IMR-90 (cell line): Measurements from ENCODE around the gene FOXP1. TPM values are rescaled to one million over a fixed set of nuclear protein-coding genes. Genes with fewer than 3 reads are reported as not detected.

Source experiments
- ATAC-seq: fragments of 200-7000 bp; cut with Tn5 transposase; 2 replicates; pipeline ENCODE4 v1.9.1; 2020; ENCODE audit warnings: low read depth, mild to moderate bottlenecking, moderate library complexity
- BruUV-seq: library from RNA; stranded (reverse); fragments of 400-500 nt; replicated peaks from 2 replicates; lab custom pipeline; 2021; lab: Mats Ljungman, UMichigan
- CTCF ChIA-PET: fragments of 300-600 bp; formaldehyde crosslinking; extraction: SDS; loops from one replicate; lab custom pipeline; 2021; ENCODE audit warnings: antibody characterized with exemption; lab: Yijun Ruan, JAX
- POLR2A ChIA-PET: fragments of 300-600 bp; sonication (Branson Sonifier 250); formaldehyde crosslinking; loops from one replicate; lab custom pipeline; 2022; ENCODE audit warnings: antibody characterized with exemption; ENCODE audit not compliant: unreplicated experiment; lab: Charles Lee
- DNase-seq: peaks from one replicate; pipeline ENCODE4 v3.0.0; 2013
- H2AFZ ChIP-seq: replicated peaks from 2 replicates; pipeline ENCODE3; 2013; ENCODE audit warnings: low read length, mild to moderate bottlenecking; ENCODE audit not compliant: poor library complexity
- H2AK5ac ChIP-seq: 2 replicates; pipeline ENCODE4 v1.6.1; 2013; ENCODE audit warnings: low read depth, low read length, inconsistent platforms
- H2AK9ac ChIP-seq: replicated peaks from 2 replicates; pipeline ENCODE3; 2013; ENCODE audit warnings: mild to moderate bottlenecking, low read depth, low read length, moderate library complexity; ENCODE audit not compliant: poor library complexity
- H2BK120ac ChIP-seq: 2 replicates; pipeline ENCODE4 v1.6.1; 2013; ENCODE audit warnings: low read depth, low read length, inconsistent platforms
- H2BK15ac ChIP-seq: 3 replicates; pipeline ENCODE4 v1.6.1; 2013; ENCODE audit warnings: low read depth, low read length, inconsistent platforms
- H2BK20ac ChIP-seq: 2 replicates; pipeline ENCODE4 v1.6.1; 2013; ENCODE audit warnings: low read depth, mild to moderate bottlenecking, inconsistent platforms, low read length, moderate library complexity
- H2BK5ac ChIP-seq: 2 replicates; pipeline ENCODE4 v1.6.1; 2013; ENCODE audit warnings: mild to moderate bottlenecking, low read depth, low read length, inconsistent platforms; ENCODE audit not compliant: poor library complexity, severe bottlenecking
- H3K14ac ChIP-seq: replicated peaks from 2 replicates; pipeline ENCODE4 v1.6.1; 2013; ENCODE audit warnings: low read depth, low read length, inconsistent platforms
- H3K18ac ChIP-seq: 2 replicates; pipeline ENCODE4 v1.6.1; 2013; ENCODE audit warnings: low read depth, low read length, control low read depth
- H3K23ac ChIP-seq: 2 replicates; pipeline ENCODE4 v1.6.1; 2013; ENCODE audit warnings: low read depth, low read length, inconsistent platforms
- H3K27ac ChIP-seq: 2 replicates; pipeline ENCODE4 v1.5.1; 2013; ENCODE audit warnings: mild to moderate bottlenecking, control low read depth, low read length; ENCODE audit not compliant: insufficient read depth
- H3K27me3 ChIP-seq: 2 replicates; pipeline ENCODE4 v1.6.1; 2013; ENCODE audit warnings: low read length; ENCODE audit not compliant: control insufficient read depth, insufficient read depth
- H3K36me3 ChIP-seq: 2 replicates; pipeline ENCODE4 v1.6.1; 2013; ENCODE audit warnings: low read length, mixed read lengths; ENCODE audit not compliant: control insufficient read depth, insufficient read depth
- H3K4ac ChIP-seq: 2 replicates; pipeline ENCODE4 v1.6.1; 2013; ENCODE audit warnings: low read depth, low read length, inconsistent platforms
- H3K4me1 ChIP-seq: 2 replicates; pipeline ENCODE4 v1.6.1; 2013; ENCODE audit warnings: low read length, mixed read lengths; ENCODE audit not compliant: control insufficient read depth, insufficient read depth
- H3K4me2 ChIP-seq: 2 replicates; pipeline ENCODE4 v1.6.1; 2013; ENCODE audit warnings: low read depth, mild to moderate bottlenecking, control low read depth, low read length, moderate library complexity
- H3K4me3 ChIP-seq: 2 replicates; pipeline ENCODE4 v1.5.1; 2013; ENCODE audit warnings: low read depth, mild to moderate bottlenecking, control low read depth, low read length, moderate library complexity; ENCODE audit not compliant: insufficient read depth
- H3K56ac ChIP-seq: 2 replicates; pipeline ENCODE4 v1.6.1; 2013; ENCODE audit warnings: low read length, inconsistent platforms; ENCODE audit not compliant: insufficient read depth; ENCODE audit errors: extremely low read depth
- H3K79me1 ChIP-seq, 2 experiments: 2 replicates each; pipeline ENCODE4 v1.6.1; 2013; ENCODE audit warnings: low read length in 2 of 2, inconsistent platforms in 1 of 2, low read depth in 1 of 2
- H3K9ac ChIP-seq: 2 replicates; pipeline ENCODE4 v1.6.1; 2013; ENCODE audit warnings: low read depth, low read length, control low read depth
- H3K9me1 ChIP-seq: 2 replicates; pipeline ENCODE4 v1.6.1; 2013; ENCODE audit warnings: low read length, inconsistent platforms; ENCODE audit not compliant: insufficient read depth
- H3K9me3 ChIP-seq: 2 replicates; pipeline ENCODE4 v1.6.1; 2013; ENCODE audit warnings: low read length; ENCODE audit not compliant: control insufficient read depth, insufficient read depth
- H4K20me1 ChIP-seq: 2 replicates; pipeline ENCODE4 v1.6.1; 2013; ENCODE audit warnings: low read length, inconsistent platforms; ENCODE audit not compliant: insufficient read depth
- H4K5ac ChIP-seq: 2 replicates; pipeline ENCODE4 v1.6.1; 2013; ENCODE audit warnings: mild to moderate bottlenecking, low read depth, low read length, control low read depth
- H4K8ac ChIP-seq, 2 experiments: 2 replicates each; pipeline ENCODE4 v1.6.1; 2013; ENCODE audit warnings: low read depth in 2 of 2, low read length in 2 of 2, control low read depth in 1 of 2, inconsistent platforms in 1 of 2
- H4K91ac ChIP-seq: 2 replicates; pipeline ENCODE4 v1.6.1; 2013; ENCODE audit warnings: low read depth, low read length, inconsistent platforms; ENCODE audit not compliant: insufficient read depth
- BHLHE40 ChIP-seq: fragments of 150-350 bp; IDR thresholded peaks from 2 replicates; pipeline ENCODE4 v1.6.1; 2016; ENCODE audit warnings: mild to moderate bottlenecking, low read depth, low read length
- CEBPB ChIP-seq: IDR thresholded peaks from 2 replicates; pipeline ENCODE4 v1.6.1; 2012; ENCODE audit warnings: low read depth, low read length, improper control_type of control experiment
- CHD1 ChIP-seq: IDR thresholded peaks from 2 replicates; pipeline ENCODE4 v1.6.1; 2012; ENCODE audit warnings: low read depth, low read length, improper control_type of control experiment
- FOS ChIP-seq: fragments of 150-350 bp; IDR thresholded peaks from 2 replicates; pipeline ENCODE4 v1.6.1; 2016; ENCODE audit warnings: low read depth, low read length
- MAFK ChIP-seq: IDR thresholded peaks from 2 replicates; pipeline ENCODE4 v1.6.1; 2012; ENCODE audit warnings: low read depth, low read length, improper control_type of control experiment
- MAZ ChIP-seq: IDR thresholded peaks from 2 replicates; pipeline ENCODE4 v1.6.1; 2012; ENCODE audit warnings: low read depth, mild to moderate bottlenecking, low read length, improper control_type of control experiment, moderate library complexity, borderline replicate concordance
- MXI1 ChIP-seq: IDR thresholded peaks from 2 replicates; pipeline ENCODE4 v1.6.1; 2012; ENCODE audit warnings: low read depth, mild to moderate bottlenecking, low read length, moderate library complexity, borderline replicate concordance
- NFE2L2 ChIP-seq: fragments of 150-350 bp; IDR thresholded peaks from 2 replicates; pipeline ENCODE4 v1.6.1; 2016; ENCODE audit warnings: low read depth, mild to moderate bottlenecking, low read length
- POLR2A ChIP-seq: IDR thresholded peaks from 2 replicates; pipeline ENCODE4 v1.6.1; 2012; ENCODE audit warnings: mild to moderate bottlenecking, low read depth, low read length
- RAD21 ChIP-seq: IDR thresholded peaks from 2 replicates; pipeline ENCODE4 v1.6.1; 2012; ENCODE audit warnings: low read length, improper control_type of control experiment
- RCOR1 ChIP-seq: IDR thresholded peaks from 2 replicates; pipeline ENCODE4 v1.6.1; 2012; ENCODE audit warnings: mild to moderate bottlenecking, low read length, improper control_type of control experiment; ENCODE audit not compliant: insufficient replicate concordance
- RFX5 ChIP-seq: IDR thresholded peaks from 2 replicates; pipeline ENCODE4 v1.8.0; 2012; ENCODE audit warnings: low read depth, mild to moderate bottlenecking, low read length, moderate library complexity
- SMC3 ChIP-seq: fragments of 150-350 bp; IDR thresholded peaks from 2 replicates; pipeline ENCODE4 v1.6.1; 2016; ENCODE audit warnings: low read depth, mild to moderate bottlenecking, antibody characterized with exemption, low read length, moderate library complexity
- WGBS, 2 experiments: methylation state at CpG; one replicate each; pipeline versions ENCODE4 v1.1.5 to v1.1.7; 2013; ENCODE audit warnings: missing lambda C conversion rate in 2 of 2; ENCODE audit not compliant: insufficient read length in 1 of 2; ENCODE audit errors: extremely low coverage in 2 of 2; 5-methylcytosine and 5-hydroxymethylcytosine counted together
- dilution Hi-C: fragments of 300-500 bp; cut with HindIII; formaldehyde crosslinking; loops from one replicate; pipeline ENCODE4 v1.14.3; 2018; ENCODE audit warnings: low sequenced_read_pairs; ENCODE audit not compliant: unreplicated experiment
- in situ Hi-C: fragments of 300-500 bp; cut with MboI; formaldehyde crosslinking; loops from 3 replicates; pipeline ENCODE4 v1.14.3; 2019; ENCODE audit warnings: low sequenced_read_pairs, inconsistent platforms, mixed read lengths
- intact Hi-C: fragments of 100-400 bp; cut with micrococcal nuclease; formaldehyde crosslinking; loops from 2 replicates; pipeline ENCODE4 v1.10.0; 2022
- polyA plus RNA-seq, 3 experiments: library from polyadenylated mRNA; depleted of rRNA; stranded (reverse); fragments of >200 nt; gene quantifications; 2 replicates each; pipeline ENCODE4 v1.2.3, GENCODE V29; 2012; ENCODE audit warnings: low replicate concordance in 1 of 3
- total RNA-seq: library from RNA; depleted of rRNA; stranded (reverse); fragments of >200 nt; gene quantifications from 2 replicates; pipeline ENCODE4 v1.2.3, GENCODE V29; 2012
- TF ChIP-seq, protein P1 (sequence below): conservative IDR thresholded peaks from 2 replicates; pipeline ENCODE4 v1.5.1; 2012; ENCODE audit warnings: mild to moderate bottlenecking, low read depth, low read length, improper control_type of control experiment
- TF ChIP-seq, protein P2 (sequence below): fragments of 150-350 bp; IDR thresholded peaks from 2 replicates; pipeline ENCODE4 v1.6.1; 2017; ENCODE audit warnings: mild to moderate bottlenecking, antibody characterized with exemption, low read length, low read depth
- TF ChIP-seq, protein P3 (sequence below): fragments of 150-350 bp; IDR thresholded peaks from 2 replicates; pipeline ENCODE4 v1.6.1; 2016; ENCODE audit warnings: low read depth, mild to moderate bottlenecking, low read length, moderate library complexity, borderline replicate concordance

Gene FOXP1
- total and polyA plus RNA-seq, 2 of the 4 experiments (the other 2 are of a cell fraction), result 37.0 to 132 TPM

DNA sequence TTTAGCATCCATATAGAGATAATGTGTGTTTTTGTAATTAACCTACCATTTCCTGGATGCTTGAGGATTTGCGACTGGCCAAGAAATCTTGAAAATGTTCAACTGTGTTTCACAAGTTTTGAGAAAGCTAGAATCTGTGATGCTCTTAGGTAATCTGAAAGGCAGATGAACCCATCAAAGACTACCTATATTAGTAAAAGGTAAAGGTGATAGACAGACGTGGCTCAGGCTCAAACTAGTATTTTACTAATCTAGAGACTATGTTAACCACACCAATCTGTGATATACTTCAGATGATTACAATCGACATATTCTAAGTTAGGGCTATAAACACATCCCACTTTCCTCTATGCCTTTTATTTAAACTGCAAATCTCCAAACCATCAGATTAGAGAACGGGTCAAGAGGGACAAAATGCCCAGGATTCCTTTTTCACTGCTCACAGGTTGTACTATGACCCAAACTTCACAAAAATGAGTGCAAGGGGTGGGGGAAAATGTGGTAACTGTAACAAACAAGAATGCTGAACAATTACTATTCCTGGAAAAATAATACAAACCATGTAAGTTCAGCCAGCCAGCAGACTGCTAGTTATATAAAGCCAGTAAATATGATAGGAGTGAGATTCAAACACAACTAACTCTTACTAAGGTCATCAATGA lies 295.1 kb downstream of the FOXP1 start:
- Histone ChIP-seq H3K27me3 (no peaks in the 10 kb centered on the region), H4K20me1 (no peaks in the 10 kb centered on the region), H4K8ac (no peak overlapping the region; a peak in 1 of 4 replicates), H3K27ac (no peak overlapping the region), H2BK15ac (no peak overlapping the region), H3K9me3 (no peaks in the 10 kb centered on the region), H3K36me3 (no peaks in the 10 kb centered on the region), H3K4me3 (no peak overlapping the region), H3K9ac (no peak overlapping the region), H4K91ac (no peak overlapping the region), H2AFZ (no peak overlapping the region), H3K79me1 (peaks cover 4 to 9% of the 10 kb centered on the region in 2 experiments; a peak in 2 of 4 replicates), H3K18ac (no peak overlapping the region), H2BK120ac (no peak overlapping the region), H3K23ac (no peak overlapping the region), H3K14ac (no peak overlapping the region), H2BK5ac (no peak overlapping the region), H3K4me2 (no peak overlapping the region; the same call in 1 of the 2 replicates), H2AK9ac (no peak overlapping the region), H3K56ac (no peak overlapping the region), H2AK5ac (no peak overlapping the region), H3K9me1 (no peaks in the 10 kb centered on the region), H3K4ac (no peak overlapping the region), H3K4me1 (peaks cover 3% of the 10 kb centered on the region; the same call in 1 of the 2 replicates), H2BK20ac (no peak overlapping the region), H4K5ac (no peak overlapping the region)
- WGBS, 2 experiments, result no CpG with 5 or more reads among the region's 4 CpGs
- no TSS peak for BruUV-seq
- ChIA-PET POLR2A (no interaction called here), CTCF (interaction anchor here (0.6 kb wide), 1 partner anchor 154 kb away, joined by 4 read pairs; no protein-coding TSS in a partner anchor)
- ATAC-seq (peak; percentile 53), DNase-seq (peak; percentile 53)
- in situ Hi-C loops (no loop called here), intact Hi-C loops (no loop called here), dilution Hi-C loops (no loop called here)
- TF ChIP-seq MAFK, result no peak
- TF ChIP-seq, protein P1, sequence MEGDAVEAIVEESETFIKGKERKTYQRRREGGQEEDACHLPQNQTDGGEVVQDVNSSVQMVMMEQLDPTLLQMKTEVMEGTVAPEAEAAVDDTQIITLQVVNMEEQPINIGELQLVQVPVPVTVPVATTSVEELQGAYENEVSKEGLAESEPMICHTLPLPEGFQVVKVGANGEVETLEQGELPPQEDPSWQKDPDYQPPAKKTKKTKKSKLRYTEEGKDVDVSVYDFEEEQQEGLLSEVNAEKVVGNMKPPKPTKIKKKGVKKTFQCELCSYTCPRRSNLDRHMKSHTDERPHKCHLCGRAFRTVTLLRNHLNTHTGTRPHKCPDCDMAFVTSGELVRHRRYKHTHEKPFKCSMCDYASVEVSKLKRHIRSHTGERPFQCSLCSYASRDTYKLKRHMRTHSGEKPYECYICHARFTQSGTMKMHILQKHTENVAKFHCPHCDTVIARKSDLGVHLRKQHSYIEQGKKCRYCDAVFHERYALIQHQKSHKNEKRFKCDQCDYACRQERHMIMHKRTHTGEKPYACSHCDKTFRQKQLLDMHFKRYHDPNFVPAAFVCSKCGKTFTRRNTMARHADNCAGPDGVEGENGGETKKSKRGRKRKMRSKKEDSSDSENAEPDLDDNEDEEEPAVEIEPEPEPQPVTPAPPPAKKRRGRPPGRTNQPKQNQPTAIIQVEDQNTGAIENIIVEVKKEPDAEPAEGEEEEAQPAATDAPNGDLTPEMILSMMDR, result no peak
- TF ChIP-seq CEBPB, result no peak
- TF ChIP-seq FOS, result no peak
- TF ChIP-seq, protein P2, sequence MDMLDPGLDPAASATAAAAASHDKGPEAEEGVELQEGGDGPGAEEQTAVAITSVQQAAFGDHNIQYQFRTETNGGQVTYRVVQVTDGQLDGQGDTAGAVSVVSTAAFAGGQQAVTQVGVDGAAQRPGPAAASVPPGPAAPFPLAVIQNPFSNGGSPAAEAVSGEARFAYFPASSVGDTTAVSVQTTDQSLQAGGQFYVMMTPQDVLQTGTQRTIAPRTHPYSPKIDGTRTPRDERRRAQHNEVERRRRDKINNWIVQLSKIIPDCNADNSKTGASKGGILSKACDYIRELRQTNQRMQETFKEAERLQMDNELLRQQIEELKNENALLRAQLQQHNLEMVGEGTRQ, result no peak
- TF ChIP-seq MAZ, result no peak
- TF ChIP-seq NFE2L2, result no peak
- no peak for TF ChIP-seq MXI1
- TF ChIP-seq, protein P3, sequence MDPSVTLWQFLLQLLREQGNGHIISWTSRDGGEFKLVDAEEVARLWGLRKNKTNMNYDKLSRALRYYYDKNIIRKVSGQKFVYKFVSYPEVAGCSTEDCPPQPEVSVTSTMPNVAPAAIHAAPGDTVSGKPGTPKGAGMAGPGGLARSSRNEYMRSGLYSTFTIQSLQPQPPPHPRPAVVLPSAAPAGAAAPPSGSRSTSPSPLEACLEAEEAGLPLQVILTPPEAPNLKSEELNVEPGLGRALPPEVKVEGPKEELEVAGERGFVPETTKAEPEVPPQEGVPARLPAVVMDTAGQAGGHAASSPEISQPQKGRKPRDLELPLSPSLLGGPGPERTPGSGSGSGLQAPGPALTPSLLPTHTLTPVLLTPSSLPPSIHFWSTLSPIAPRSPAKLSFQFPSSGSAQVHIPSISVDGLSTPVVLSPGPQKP, result no peak
- TF ChIP-seq BHLHE40, result no peak
- TF ChIP-seq RCOR1, result no peak
- no peak for TF ChIP-seq CHD1
- TF ChIP-seq RAD21, result no peak
- TF ChIP-seq RFX5, result no peak
- no peak for TF ChIP-seq SMC3
- no peak for TF ChIP-seq POLR2A
